Ectodermal cell (in vitro differentiated cells): Measurements from ENCODE around the gene GPC4.

Experiments used
- H3K27ac ChIP-seq: 2 replicates; pipeline ENCODE4 v1.7.0; 2013; ENCODE audit warnings: mild to moderate bottlenecking, low read depth, low read length; ENCODE audit not compliant: insufficient read depth, poor library complexity, severe bottlenecking
- H3K27me3 ChIP-seq: 2 replicates; pipeline ENCODE4 v1.7.0; 2013; ENCODE audit warnings: mild to moderate bottlenecking, low read length; ENCODE audit not compliant: insufficient read depth, control insufficient read depth, poor library complexity, severe bottlenecking
- H3K36me3 ChIP-seq: one replicate; pipeline ENCODE4 v1.7.0; 2013; ENCODE audit warnings: low read length; ENCODE audit not compliant: control insufficient read depth, insufficient read depth
- H3K4me1 ChIP-seq: one replicate; pipeline ENCODE4 v1.7.0; 2013; ENCODE audit warnings: low read length; ENCODE audit not compliant: control insufficient read depth, insufficient read depth
- H3K4me3 ChIP-seq: 2 replicates; pipeline ENCODE4 v1.7.0; 2013; ENCODE audit warnings: low read depth, low read length, control low read depth; ENCODE audit not compliant: insufficient read depth
- H3K9me3 ChIP-seq: 2 replicates; pipeline ENCODE4 v1.7.0; 2013; ENCODE audit warnings: mild to moderate bottlenecking, low read length, moderate library complexity; ENCODE audit not compliant: control insufficient read depth
- WGBS, 2 experiments: methylation state at CpG; one replicate each; pipeline ENCODE4 v1.1.7; 2013; ENCODE audit warnings: missing lambda C conversion rate in 2 of 2; 5-methylcytosine and 5-hydroxymethylcytosine counted together

Gene GPC4

GRCh38 chrX:133412246-133412645, 3.0 kb downstream of the GPC4 start:
- 0 to 27% methylated on average over 1 to 3 of the region's 3 CpGs for WGBS, 2 experiments
- no peak overlapping the region for H3K4me3 ChIP-seq
- H3K27ac ChIP-seq = no peak overlapping the region
- H3K27me3 ChIP-seq = peaks cover 13% of the 10 kb centered on the region
- no peaks in the 10 kb centered on the region for H3K9me3 ChIP-seq
- no peaks in the 10 kb centered on the region for H3K36me3 ChIP-seq
- H3K4me1 ChIP-seq = peaks cover 3% of the 10 kb centered on the region

GRCh38 chrX:133410550-133410949, 4.7 kb downstream of the GPC4 start:
- H3K27ac ChIP-seq = no peak overlapping the region
- WGBS, 2 experiments = 95 to 100% methylated on average over 2 of the region's 3 CpGs
- no peaks in the 10 kb centered on the region for H3K36me3 ChIP-seq

GRCh38 chrX:133405498-133406185, 9.6 kb downstream of the GPC4 start:
- Histone ChIP-seq H3K9me3 (no peaks in the 10 kb centered on the region), H3K36me3 (no peaks in the 10 kb centered on the region), H3K4me1 (no peaks in the 10 kb centered on the region), H3K4me3 (no peak overlapping the region), H3K27ac (no peak overlapping the region), H3K27me3 (no peaks in the 10 kb centered on the region)
- 88 to 97% methylated on average over 4 of the region's 4 CpGs for WGBS, 2 experiments

More at GRCh38 chrX:133410550-133410949, 4.7 kb downstream of the GPC4 start:
- Histone ChIP-seq H3K4me1 (no peaks in the 10 kb centered on the region), H3K9me3 (no peaks in the 10 kb centered on the region), H3K27me3 (peaks cover 3% of the 10 kb centered on the region), H3K4me3 (no peak overlapping the region)

DNA sequence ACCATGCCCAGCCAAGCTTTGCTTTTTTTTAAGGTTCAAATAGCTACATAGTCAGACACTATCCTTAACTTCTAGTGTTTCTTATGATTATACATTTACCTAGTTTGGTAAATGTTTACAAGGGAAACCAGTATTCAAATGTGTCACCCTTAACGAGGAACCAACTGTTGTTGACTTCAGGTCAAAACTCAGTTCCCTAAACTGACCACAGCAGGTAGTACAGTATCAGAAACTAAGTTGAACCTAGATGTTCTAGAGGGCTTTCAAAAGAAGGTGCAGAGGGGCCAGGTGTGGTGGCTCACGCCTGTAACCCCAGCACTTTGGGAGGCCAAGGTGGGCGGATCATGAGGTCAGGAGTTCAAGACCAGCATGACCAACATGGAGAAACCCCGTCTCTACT, 11.3 kb downstream of the GPC4 start:
- Histone ChIP-seq H3K4me3 (no peak overlapping the region), H3K36me3 (no peaks in the 10 kb centered on the region), H3K4me1 (no peaks in the 10 kb centered on the region), H3K9me3 (no peaks in the 10 kb centered on the region), H3K27ac (no peak overlapping the region), H3K27me3 (no peaks in the 10 kb centered on the region)
- 86 to 96% methylated on average over 4 of the region's 4 CpGs for WGBS, 2 experiments

- 94% methylated on average over 9 of the region's 10 CpGs for WGBS, 2 experiments
- H3K27ac ChIP-seq = no peak overlapping the region
- H3K27me3 ChIP-seq = no peaks in the 10 kb centered on the region
- no peaks in the 10 kb centered on the region for H3K4me1 ChIP-seq
- H3K9me3 ChIP-seq = no peaks in the 10 kb centered on the region
- no peak overlapping the region for H3K4me3 ChIP-seq
- H3K36me3 ChIP-seq = no peaks in the 10 kb centered on the region
These were observed 12.3 kb downstream of the GPC4 start for GRCh38 chrX:133402830-133403625.

GRCh38 chrX:133402042-133402453, 13.2 kb downstream of the GPC4 start:
- no peak overlapping the region for H3K27ac ChIP-seq
- no peaks in the 10 kb centered on the region for H3K4me1 ChIP-seq
- no peak overlapping the region for H3K4me3 ChIP-seq
- H3K36me3 ChIP-seq = no peaks in the 10 kb centered on the region
- no peaks in the 10 kb centered on the region for H3K27me3 ChIP-seq
- WGBS, 2 experiments = 89 to 92% methylated on average over 2 of the region's 2 CpGs
- no peaks in the 10 kb centered on the region for H3K9me3 ChIP-seq

GRCh38 chrX:133401536-133401935, 13.8 kb downstream of the GPC4 start:
- WGBS, 2 experiments = 71 to 90% methylated on average over 1 of the region's 1 CpG

GRCh38 chrX:133399411-133399810, 15.9 kb downstream of the GPC4 start:
- Histone ChIP-seq H3K36me3 (no peaks in the 10 kb centered on the region), H3K4me1 (no peaks in the 10 kb centered on the region), H3K27me3 (no peaks in the 10 kb centered on the region), H3K27ac (no peak overlapping the region), H3K9me3 (no peaks in the 10 kb centered on the region), H3K4me3 (no peak overlapping the region)
- WGBS, 2 experiments = 81 to 87% methylated on average over 3 of the region's 3 CpGs

More at GRCh38 chrX:133401536-133401935, 13.8 kb downstream of the GPC4 start:
- H3K4me1 ChIP-seq = no peaks in the 10 kb centered on the region
- H3K36me3 ChIP-seq = no peaks in the 10 kb centered on the region
- no peaks in the 10 kb centered on the region for H3K9me3 ChIP-seq
- H3K27me3 ChIP-seq = no peaks in the 10 kb centered on the region
- no peak overlapping the region for H3K27ac ChIP-seq
- no peak overlapping the region for H3K4me3 ChIP-seq

DNA sequence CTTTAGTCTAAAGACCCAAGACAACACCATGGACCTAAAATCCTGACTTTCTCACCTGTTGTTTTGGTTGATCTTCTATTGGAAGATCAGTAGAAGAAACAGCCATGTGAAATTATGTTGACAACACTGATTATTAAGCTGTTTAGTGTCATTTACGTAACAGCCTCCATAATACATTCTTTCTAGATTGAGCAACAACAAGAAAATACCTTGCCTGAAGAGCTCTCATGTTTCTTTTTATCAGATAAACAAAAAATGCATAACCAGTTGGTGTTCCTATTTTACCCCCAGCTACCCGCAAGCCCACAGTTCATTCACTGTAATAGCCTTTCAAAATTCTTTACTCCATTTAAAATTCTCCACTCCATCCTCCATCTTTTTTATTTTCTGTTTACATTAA, 20.5 kb downstream of the GPC4 start:
- WGBS, 2 experiments = 93 to 94% methylated on average over 2 of the region's 2 CpGs
- H3K36me3 ChIP-seq = no peaks in the 10 kb centered on the region
- H3K4me1 ChIP-seq = peaks cover 4% of the 10 kb centered on the region
- H3K27ac ChIP-seq = no peak overlapping the region
- no peaks in the 10 kb centered on the region for H3K27me3 ChIP-seq
- no peak overlapping the region for H3K4me3 ChIP-seq
- H3K9me3 ChIP-seq = no peaks in the 10 kb centered on the region

- 86 to 88% methylated on average over 7 to 8 of the region's 8 CpGs for WGBS, 2 experiments
- H3K9me3 ChIP-seq = no peaks in the 10 kb centered on the region
These were observed 22.6 kb downstream of the GPC4 start for GRCh38 chrX:133392671-133393070.

More at GRCh38 chrX:133392671-133393070, 22.6 kb downstream of the GPC4 start:
- no peak overlapping the region for H3K4me3 ChIP-seq
- H3K27me3 ChIP-seq = no peaks in the 10 kb centered on the region
- H3K27ac ChIP-seq = no peak overlapping the region
- peaks cover 4% of the 10 kb centered on the region for H3K4me1 ChIP-seq
- H3K36me3 ChIP-seq = no peaks in the 10 kb centered on the region
